Fibroblast of mammary gland (primary cell): ENCODE results near the gene RPS3.

Experiments
- DNase-seq: peaks from one replicate; pipeline ENCODE4 v3.0.0-alpha.2; 2010; ENCODE audit warnings: low read depth
- H3K4me3 ChIP-seq: 2 replicates; pipeline ENCODE4 v1.5.1; 2011; ENCODE audit warnings: low read depth, mild to moderate bottlenecking, low read length, moderate library complexity; ENCODE audit not compliant: control insufficient read depth
- TF ChIP-seq, protein P1 (sequence below): conservative IDR thresholded peaks from 2 replicates; pipeline ENCODE4 v1.5.1; 2011; ENCODE audit warnings: low read depth, low read length, inconsistent platforms; ENCODE audit not compliant: control insufficient read depth, insufficient read depth

The RPS3 gene

DNA sequence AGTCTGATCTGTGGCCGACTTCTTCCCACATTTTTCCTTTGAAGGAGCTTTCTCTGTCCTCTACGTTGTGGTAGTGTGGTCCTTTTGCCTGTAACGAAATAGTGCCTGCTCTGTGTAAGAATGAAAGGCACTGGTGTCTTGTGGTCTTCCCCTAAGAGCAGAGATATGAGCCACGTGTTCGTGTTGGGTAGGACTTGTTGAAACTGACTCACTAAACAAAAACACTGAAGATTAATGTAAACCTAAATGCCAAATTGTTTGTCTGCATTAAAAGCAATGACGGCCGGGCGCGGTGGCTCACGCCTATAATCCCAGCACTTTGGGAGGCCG is 10.1 kb upstream of the RPS3 start:
- TF ChIP-seq, protein P1, sequence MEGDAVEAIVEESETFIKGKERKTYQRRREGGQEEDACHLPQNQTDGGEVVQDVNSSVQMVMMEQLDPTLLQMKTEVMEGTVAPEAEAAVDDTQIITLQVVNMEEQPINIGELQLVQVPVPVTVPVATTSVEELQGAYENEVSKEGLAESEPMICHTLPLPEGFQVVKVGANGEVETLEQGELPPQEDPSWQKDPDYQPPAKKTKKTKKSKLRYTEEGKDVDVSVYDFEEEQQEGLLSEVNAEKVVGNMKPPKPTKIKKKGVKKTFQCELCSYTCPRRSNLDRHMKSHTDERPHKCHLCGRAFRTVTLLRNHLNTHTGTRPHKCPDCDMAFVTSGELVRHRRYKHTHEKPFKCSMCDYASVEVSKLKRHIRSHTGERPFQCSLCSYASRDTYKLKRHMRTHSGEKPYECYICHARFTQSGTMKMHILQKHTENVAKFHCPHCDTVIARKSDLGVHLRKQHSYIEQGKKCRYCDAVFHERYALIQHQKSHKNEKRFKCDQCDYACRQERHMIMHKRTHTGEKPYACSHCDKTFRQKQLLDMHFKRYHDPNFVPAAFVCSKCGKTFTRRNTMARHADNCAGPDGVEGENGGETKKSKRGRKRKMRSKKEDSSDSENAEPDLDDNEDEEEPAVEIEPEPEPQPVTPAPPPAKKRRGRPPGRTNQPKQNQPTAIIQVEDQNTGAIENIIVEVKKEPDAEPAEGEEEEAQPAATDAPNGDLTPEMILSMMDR, result no peak
- no peak overlapping the region for H3K4me3 ChIP-seq
- peak; percentile 38 for DNase-seq

DNA sequence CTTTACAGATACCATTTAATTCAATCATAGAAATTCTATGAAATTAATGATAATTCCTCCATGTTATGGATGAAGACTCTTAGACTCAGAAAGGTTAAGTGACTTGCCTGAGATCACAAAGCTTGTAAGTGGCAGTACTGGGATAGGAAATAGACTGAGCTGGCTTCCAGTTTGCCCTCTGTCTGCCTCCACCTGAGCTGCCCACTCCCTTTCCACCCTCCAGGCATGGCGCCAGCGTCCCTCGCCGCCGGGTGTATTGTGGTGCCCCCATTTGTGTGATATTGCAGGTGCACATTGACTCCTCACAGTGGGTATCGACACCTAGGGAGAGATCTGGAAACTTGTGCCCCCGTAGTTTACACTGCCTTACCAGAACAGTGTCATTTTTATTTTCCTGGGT is 9.4 kb upstream of the RPS3 start:
- TF ChIP-seq, protein P1, result no peak
- H3K4me3 ChIP-seq, result no peak overlapping the region
- no peak for DNase-seq

DNA sequence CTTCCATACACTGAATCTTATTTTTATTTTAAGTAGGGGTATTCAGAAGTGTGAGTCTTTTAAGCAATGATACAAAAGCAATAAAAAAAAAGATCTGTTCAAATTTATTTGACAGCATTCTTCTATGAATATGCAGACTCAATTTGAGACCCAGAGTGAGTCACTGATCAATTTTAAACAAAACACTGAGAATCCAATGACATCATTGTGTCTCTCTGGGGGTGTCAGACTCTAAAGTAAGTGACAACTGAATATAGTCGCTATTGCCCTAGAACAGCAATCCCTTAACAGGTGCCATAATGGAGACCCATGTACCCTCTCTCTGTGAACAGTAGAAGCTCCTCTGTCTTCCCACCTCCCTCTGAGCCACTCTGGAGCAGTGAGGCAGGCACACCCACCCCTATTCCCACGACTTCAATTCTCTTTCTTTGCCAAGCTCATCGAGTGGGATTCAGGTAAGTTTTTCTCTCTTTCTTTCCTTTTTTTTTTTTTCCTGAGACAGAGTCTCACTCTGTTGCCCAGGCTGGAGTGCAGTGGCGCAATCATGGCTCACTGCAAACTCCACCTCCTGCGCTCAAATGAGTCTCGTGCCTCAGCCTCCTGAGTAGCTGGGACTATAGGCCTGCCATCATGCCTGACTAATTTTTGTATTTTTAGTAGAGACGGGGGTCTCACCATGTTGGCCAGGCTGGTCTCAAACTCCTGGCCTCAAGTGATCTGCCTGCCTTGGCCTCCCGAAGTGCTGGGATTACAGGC is 5.1 kb upstream of the RPS3 start:
- TF ChIP-seq, protein P1, result no peak

DNA sequence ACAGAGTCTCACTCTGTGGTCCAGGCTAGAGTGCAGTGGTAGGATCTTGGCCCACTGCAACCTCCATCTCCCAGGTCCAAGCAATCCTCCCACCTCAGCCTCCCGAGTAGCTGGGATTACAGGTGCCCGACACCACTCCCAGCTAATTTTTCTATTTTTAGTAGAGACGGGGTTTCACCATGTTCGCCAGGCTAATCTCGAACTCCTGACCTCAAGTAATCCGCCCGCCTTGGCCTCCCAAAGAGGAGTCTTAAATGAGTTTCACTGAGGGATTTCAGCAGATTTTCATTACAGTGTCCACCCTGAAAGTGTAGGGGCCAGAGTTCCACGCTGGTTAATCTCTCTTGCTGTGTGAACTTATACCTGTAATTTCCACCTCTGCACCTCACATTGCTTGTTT is 412 bp upstream of the RPS3 start:
- DNase-seq, result no peak
- no peak overlapping the region for H3K4me3 ChIP-seq
- TF ChIP-seq, protein P1, result no peak

More for the DNA sequence above, 5.1 kb upstream of the RPS3 start:
- DNase-seq, result no peak
- no peak overlapping the region for H3K4me3 ChIP-seq

DNA sequence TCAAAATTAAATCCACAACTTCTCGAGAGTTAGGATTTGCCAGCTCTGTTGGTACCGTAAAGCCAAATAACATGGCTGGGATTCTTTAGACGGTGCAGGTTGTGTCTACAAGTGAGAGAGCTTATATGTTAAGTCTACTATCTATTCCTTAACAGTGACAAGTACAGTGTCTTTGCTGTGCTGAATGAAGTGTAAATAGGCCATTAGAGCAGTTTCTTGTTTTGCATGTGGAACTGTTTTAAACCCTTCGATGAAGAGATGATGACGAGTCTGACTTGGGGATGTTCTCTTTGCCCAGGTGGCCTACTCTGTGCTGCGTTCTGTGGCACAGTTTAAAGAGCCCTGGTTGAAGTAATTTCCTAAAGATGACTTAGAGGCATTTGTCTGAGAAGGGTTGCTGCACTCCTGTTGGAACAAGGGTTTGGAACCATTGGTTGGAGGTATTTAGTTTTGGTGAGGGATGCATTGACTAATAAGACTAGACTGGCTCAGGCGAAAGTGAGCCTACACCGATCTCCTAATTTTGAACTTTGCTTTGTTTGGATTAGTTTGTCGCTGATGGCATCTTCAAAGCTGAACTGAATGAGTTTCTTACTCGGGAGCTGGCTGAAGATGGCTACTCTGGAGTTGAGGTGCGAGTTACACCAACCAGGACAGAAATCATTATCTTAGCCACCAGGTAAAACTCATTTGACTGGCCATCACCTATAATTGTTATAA is 988 bp downstream of the RPS3 start:
- DNase-seq, result peak; percentile 30
- TF ChIP-seq, protein P1, result no peak
- peak overlapping the region; percentile 90 for H3K4me3 ChIP-seq

DNA sequence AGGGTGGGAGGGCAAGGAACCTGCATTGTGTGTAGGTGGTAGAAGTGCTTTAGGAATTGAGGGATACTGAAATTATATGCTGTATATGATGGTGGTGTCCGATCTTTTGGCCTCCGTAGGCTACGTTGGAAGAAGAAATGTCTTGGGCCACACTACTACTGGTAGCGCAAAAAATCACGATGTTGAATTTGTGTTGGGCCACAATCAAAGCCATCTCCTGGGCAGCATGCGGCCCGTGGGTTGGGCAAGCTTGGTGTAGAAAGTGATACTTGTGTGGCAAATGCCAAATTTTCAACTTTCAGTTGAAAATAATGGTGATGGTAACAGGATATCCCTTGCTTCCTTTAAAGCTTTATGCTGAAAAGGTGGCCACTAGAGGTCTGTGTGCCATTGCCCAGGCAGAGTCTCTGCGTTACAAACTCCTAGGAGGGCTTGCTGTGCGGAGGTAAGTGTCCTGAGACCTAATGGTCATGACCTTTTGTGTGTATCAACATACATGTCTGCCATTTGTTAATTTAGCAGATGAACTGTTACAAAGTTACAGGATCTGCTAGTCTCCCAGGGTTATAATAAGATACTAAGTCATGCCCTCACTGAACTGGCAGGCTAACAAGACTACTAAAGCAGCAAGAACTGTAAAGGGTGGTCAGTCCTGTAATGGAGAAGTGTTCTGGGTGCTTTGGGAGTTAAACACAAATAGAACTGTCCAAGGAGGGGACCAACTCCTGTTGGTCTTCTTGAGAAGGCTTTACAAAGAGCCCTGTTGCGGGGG is 2.9 kb downstream of the RPS3 start:
- TF ChIP-seq, protein P1, result no peak
- H3K4me3 ChIP-seq, result peak overlapping the region; percentile 90
- no peak for DNase-seq
